NCI-H2196 treated with DMSO at 0.1 percent for 48 hours (cell line): ENCODE results near the gene INO80E.
"Not testable (repeated sequence)": the region's sequence is repeated elsewhere in the genome, so short reads cannot be mapped to it uniquely, and the experiment has no call there.

Source experiments
- DNase-seq: peaks from one replicate; lab custom pipeline; 2025; ENCODE audit not compliant: unreplicated experiment; lab: John Stamatoyannopoulos, UW

Gene INO80E

GRCh38 chr16:30009085-30009862 lies 13.2 kb downstream of the INO80E start:
- no peak for DNase-seq

GRCh38 chr16:30009990-30010843 lies 14.2 kb downstream of the INO80E start:
- no peak for DNase-seq

- DNase-seq, result no peak
Measured at GRCh38 chr16:30010844-30011713, 15.0 kb downstream of the INO80E start, which contains the start of gene DOC2A. Gene DOC2A (minus strand): TSS chr16:30011027. CDS start chr16:30010222, 805 bp downstream.

DNA sequence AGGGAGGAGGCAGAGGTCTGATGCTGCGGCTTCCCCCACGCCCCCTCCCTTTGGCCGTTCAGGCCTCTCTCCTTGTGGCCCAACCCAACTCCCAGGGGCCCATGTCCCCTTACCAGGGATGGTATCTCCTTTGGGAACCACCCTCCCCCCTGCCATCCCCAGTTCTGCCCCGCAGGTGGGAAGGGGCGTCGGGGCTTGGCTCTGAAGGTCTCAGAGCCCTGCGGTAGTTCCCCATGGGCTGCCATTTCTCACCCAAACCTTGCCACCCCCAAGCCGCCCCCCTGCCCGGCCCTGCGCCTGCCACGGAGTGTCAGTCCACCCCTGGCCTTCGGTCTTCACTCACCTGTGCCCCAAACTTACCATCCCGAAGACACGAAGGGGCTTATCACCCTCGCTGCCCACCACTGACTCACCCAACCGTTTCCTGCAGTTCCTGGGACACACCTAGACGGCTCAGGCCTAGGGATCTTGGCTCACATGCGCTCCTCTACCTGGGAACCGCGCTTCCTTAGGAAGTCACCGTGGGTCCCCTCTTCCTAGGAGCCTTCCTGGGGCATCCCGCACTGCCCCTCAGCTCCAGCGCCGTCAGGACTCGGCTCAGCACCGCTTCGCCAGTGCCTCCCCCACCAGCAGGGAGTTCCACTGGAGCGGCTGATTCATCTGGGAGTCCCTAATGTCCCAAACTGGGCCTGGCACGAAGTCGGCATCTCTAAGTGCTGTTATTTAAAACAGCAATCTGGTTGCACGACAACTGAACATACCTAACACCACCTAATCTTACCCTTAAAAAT lies 15.9 kb downstream of the INO80E start:
- DNase-seq, result no peak

DNA sequence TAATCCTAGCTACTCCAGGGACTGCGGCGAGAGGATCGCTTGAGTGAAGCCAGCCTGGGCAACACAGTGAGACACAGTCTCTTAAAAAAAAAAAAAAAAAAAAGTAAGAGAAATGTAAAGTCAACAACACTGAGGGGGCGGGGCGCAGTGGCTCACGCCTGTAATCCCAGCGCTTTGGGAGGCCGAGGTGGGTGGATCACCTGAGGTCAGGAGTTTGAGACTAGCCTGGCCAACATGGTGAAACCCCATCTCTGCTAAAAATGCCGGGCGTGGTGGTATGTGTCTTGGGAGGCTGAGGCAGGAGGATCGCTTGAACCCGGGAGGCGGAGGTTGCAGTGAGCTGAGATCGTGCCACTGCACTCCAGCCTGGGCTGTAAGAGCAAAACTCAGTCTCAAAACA lies 16.6 kb downstream of the INO80E start:
- not testable (repeated sequence) for DNase-seq

DNA sequence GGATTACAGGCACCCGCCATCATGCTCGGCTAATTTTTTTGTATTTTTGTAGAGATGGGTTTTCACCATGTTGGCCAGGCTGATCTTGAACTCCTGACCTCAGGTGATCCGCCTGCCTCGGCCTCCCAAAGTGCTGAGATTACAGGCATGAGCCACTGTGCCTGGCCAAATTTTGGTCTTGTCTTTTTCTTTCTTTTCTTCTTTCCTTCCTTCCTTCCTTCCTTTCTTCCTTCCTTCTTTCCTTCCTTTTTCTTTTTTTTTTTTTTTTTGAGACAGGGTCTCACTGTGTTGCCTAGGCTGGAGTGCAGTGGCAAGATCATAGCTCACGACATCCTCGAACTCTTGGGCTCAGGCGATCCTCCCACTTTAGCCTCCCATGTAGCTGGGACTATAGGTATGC lies 19.4 kb downstream of the INO80E start:
- not testable (repeated sequence) for DNase-seq

DNA sequence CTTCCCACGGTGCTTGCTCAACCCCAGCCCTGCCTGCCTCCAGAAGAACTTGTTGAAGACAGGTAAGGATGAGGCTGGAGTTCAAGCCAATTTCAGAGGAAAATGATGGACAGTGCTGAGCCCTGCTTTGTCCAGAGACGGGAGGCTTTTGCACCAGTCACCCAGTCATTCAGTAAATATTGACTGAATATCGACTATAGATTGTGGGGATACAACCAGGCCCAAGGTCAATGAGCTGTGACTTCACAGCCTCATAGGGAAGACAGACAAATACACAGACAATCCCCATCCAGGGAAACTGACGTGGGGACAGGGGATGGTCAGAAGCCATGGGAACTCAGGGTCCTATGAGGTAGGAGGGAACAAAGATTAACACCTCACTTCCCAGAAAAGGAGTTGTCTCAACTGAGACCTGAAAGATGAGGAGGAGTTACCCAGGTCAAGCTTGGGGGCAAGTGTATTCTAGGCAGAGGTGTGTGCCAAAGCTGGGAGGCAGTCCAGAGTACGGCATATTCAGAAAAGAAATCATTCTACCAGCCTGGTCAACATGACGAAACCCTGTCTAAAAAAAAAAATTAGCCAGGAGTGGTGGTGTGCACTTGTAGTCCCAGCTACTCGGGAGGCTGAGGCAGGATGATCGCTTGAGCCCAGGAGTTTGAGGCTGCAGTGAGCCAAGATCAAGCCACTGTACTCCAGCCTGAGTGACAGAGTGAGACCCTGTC lies 20.7 kb downstream of the INO80E start:
- no peak for DNase-seq

GRCh38 chr16:30017277-30017656 lies 21.2 kb downstream of the INO80E start:
- DNase-seq, result no peak

DNA sequence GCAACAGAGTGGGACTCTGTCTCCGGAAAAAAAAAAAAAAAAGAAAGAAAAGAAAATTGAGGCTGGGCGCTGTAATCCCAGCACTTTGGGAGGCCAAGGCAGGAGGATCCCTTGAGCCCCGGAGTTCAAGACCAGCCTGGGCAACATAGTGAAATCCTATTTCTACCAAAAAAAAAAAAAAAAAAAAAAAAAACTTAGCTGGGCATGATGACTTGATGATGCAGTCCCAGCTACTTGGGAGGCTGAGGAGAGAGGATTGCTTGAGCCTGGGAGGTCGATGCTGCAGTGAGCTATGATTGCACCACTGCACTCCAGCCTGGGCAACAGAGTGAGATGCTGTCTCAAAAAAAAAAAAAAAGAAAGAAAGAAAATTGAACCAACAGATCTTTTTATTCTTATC lies 21.9 kb downstream of the INO80E start:
- not testable (repeated sequence) for DNase-seq

DNA sequence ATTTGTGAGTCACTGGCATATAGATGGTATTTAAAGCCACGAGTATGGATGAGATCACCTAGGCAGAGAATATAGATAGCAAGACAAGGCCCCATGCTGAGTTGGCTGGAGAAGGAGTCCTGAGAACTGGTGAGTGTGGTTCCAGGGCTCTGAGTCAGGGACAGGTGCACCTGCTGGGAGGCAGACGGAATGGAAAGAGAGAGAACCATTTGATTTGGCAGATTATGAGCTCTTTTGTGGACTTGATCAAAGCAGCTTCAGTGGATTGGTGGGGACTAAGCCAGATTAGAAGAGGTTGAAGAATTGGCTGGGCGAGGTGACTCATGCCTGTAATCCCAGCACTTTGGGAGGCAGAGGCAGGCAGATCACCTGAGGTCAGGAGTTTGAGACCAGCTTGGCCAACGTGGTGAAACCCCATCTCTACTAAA lies 22.7 kb downstream of the INO80E start:
- DNase-seq, result peak; percentile 27

DNA sequence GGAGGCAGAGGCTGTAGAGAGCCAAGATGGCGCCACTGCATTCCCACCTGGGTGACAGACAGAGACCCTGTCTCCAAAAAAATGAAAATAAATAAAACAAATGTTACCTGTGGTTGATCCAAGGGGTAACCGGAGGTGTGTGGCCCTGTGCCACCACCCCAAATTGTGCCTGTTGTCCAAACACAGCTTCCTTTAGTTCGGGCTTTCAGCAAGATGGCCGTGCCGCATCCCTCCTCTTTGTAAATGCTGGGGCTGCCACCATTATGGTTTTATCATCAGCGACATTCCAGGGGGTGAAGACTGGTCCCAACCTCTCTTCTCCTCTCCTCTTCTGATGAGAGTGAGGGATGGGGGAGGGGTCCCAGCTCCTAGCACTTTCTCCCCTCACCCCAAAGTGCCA lies 26.8 kb downstream of the INO80E start, which contains the start of gene C16orf92:
C16orf92 (plus strand) TSS at position 312 of the 400 bp plus-strand sequence. CDS start 143 bp downstream, outside the sequence.
- no peak for DNase-seq

GRCh38 chr16:30023586-30023985 lies 27.5 kb downstream of the INO80E start:
- DNase-seq, result no peak

- no peak for DNase-seq
Measured at GRCh38 chr16:30024451-30024850, 28.4 kb downstream of the INO80E start.

- no peak for DNase-seq
Measured at GRCh38 chr16:30025156-30025555, 29.1 kb downstream of the INO80E start.

DNA sequence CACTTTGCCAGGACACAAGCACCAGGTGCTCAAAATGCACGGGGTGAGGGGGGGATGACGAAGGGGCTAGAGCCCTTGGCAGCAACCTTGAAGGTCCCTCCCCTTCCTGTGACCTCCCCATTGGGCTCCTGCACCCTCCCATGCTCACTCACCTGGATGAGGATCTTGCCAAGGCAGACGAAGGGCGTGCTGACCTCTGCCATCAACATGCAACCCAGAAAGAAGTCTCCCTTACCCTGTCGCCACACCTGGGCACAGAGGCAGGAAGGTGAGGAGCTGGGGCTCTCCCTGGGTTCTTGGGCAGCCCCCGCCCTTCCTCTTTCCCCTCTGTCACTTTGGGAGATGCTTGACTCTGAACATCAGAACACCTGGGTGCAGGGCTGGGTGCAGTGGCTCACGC lies 29.5 kb downstream of the INO80E start:
- DNase-seq, result no peak

GRCh38 chr16:30026449-30026848 lies 30.4 kb downstream of the INO80E start:
- DNase-seq, result no peak

GRCh38 chr16:30027588-30028437 lies 31.8 kb downstream of the INO80E start:
- no peak for DNase-seq

- DNase-seq, result no peak
Measured at GRCh38 chr16:30028438-30029076, 32.5 kb downstream of the INO80E start.
